ENCODE data around the gene UNC45A. TPM values are rescaled to one million over a fixed set of nuclear protein-coding genes. Genes with fewer than 3 reads are reported as not detected.

The UNC45A gene
- total and polyA plus RNA-seq, 2 of the 13 experiments (the other 11 are each of a cell fraction or from before 2014, with no cell fraction given): 33.8 to 39.7 TPM

DNA sequence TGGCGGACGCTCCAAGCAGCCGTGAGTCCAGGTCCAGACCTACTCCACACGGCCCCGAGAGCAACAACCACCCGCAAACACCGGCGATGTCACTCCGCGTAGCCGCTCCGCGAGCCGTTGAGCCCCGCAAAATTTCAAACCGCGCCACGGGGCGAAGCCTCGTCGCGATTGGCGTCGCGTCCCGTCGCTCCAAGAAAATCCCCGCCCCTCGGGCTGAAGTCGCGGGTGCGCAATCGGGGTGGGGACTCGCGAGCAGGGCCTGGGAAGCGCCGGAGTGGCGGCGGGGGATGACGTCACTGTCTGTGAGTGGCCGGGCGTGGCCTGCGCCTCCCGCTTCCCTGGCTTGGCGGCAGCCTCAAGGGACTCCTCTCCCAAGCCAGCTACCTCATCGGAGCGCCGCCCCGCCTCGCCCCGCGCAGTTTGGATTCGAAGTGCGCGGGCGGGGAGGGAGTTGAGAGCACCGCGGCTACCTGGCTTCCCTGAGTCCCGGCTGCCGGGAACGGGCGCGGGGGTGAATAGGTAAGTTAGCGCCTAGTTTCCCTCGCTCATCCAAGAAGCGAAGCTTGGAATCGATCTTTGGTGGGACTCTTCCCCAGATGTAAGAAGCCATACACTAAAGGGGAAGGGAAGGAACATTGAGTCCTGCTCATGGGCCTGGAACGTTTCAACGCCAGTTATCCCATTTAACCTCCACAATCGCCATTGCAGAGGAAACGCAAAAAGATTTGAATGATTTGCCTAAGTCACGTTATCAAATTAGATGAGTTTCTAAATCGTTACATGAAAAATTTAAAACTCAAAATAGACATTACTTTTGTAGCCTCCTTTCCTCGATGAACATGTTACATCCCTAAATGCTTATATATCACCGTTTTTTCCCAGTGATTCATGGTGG, 59.6 kb downstream of the UNC45A start, which contains the start of gene PRC1 (continued):
- TF ChIP-seq ZNF280B (CRISPR knock-in tag; IDR thresholded peaks at IDR 0.05; ENCODE audit: borderline replicate concordance) (peak; percentile 72; the same call in 1 of the 2 replicates), ASH2L (IDR thresholded peaks at IDR 0.05; ENCODE audit: insufficient read length, low read depth, low read length) (peak; percentile 88), ZNF746 (CRISPR knock-in tag; IDR thresholded peaks at IDR 0.05) (no peak; the same call in 1 of the 2 replicates), U2AF1 (optimal IDR thresholded peaks at IDR 0.05; ENCODE audit: low read depth, low read length) (no peak), ZNF883 (CRISPR knock-in tag; IDR thresholded peaks at IDR 0.05; ENCODE audit: not compliant biosample characterization) (peak; percentile 47), ELF3 (CRISPR knock-in tag; IDR thresholded peaks at IDR 0.05) (no peak), ZBTB3 (CRISPR knock-in tag; IDR thresholded peaks at IDR 0.05; ENCODE audit: borderline replicate concordance, low read depth) (0 out of 2 replicates have a peak, but pooled peaks have one; percentile 39), CEBPB (IDR thresholded peaks at IDR 0.05; ENCODE audit: borderline replicate concordance, low read depth, low read length) (peak; percentile 77; the same call in 1 of the 2 replicates), ZNF761 (CRISPR knock-in tag; conservative IDR thresholded peaks at IDR 0.05) (peak; percentile 75; the same call in 1 of the 2 replicates), XRCC5 (optimal IDR thresholded peaks at IDR 0.05; ENCODE audit: low read length) (peak; percentile 79), ZNF724P (CRISPR knock-in tag; IDR thresholded peaks at IDR 0.05; ENCODE audit: borderline replicate concordance) (peak; percentile 58; the same call in 1 of the 2 replicates), RBFOX2 (IDR thresholded peaks at IDR 0.05; ENCODE audit: low read depth, low read length) (peak; percentile 87), ATF2 (CRISPR knock-in tag; IDR thresholded peaks at IDR 0.05) (peak; percentile 98), KDM5A (IDR thresholded peaks at IDR 0.05; ENCODE audit: borderline replicate concordance, low read length) (peak; percentile 65; the same call in 1 of the 2 replicates), HDAC1 (CRISPR knock-in tag; IDR thresholded peaks at IDR 0.05) (peak; percentile 94), MEF2D (CRISPR knock-in tag; IDR thresholded peaks at IDR 0.05) (peak; percentile 50; the same call in 1 of the 2 replicates), SRY (CRISPR knock-in tag; IDR thresholded peaks at IDR 0.05) (peak; percentile 40; the same call in 1 of the 2 replicates), AGO2 (optimal IDR thresholded peaks at IDR 0.05; ENCODE audit: low read depth, low read length) (peak; percentile 26)
- TF ChIP-seq, protein P1, sequence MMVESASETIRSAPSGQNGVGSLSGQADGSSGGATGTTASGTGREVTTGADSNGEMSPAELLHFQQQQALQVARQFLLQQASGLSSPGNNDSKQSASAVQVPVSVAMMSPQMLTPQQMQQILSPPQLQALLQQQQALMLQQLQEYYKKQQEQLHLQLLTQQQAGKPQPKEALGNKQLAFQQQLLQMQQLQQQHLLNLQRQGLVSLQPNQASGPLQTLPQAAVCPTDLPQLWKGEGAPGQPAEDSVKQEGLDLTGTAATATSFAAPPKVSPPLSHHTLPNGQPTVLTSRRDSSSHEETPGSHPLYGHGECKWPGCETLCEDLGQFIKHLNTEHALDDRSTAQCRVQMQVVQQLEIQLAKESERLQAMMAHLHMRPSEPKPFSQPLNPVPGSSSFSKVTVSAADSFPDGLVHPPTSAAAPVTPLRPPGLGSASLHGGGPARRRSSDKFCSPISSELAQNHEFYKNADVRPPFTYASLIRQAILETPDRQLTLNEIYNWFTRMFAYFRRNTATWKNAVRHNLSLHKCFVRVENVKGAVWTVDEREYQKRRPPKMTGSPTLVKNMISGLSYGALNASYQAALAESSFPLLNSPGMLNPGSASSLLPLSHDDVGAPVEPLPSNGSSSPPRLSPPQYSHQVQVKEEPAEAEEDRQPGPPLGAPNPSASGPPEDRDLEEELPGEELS (CRISPR knock-in tag; IDR thresholded peaks at IDR 0.05): 0 out of 2 replicates have a peak, but pooled peaks have one; percentile 18
- TF ChIP-seq, protein P2, sequence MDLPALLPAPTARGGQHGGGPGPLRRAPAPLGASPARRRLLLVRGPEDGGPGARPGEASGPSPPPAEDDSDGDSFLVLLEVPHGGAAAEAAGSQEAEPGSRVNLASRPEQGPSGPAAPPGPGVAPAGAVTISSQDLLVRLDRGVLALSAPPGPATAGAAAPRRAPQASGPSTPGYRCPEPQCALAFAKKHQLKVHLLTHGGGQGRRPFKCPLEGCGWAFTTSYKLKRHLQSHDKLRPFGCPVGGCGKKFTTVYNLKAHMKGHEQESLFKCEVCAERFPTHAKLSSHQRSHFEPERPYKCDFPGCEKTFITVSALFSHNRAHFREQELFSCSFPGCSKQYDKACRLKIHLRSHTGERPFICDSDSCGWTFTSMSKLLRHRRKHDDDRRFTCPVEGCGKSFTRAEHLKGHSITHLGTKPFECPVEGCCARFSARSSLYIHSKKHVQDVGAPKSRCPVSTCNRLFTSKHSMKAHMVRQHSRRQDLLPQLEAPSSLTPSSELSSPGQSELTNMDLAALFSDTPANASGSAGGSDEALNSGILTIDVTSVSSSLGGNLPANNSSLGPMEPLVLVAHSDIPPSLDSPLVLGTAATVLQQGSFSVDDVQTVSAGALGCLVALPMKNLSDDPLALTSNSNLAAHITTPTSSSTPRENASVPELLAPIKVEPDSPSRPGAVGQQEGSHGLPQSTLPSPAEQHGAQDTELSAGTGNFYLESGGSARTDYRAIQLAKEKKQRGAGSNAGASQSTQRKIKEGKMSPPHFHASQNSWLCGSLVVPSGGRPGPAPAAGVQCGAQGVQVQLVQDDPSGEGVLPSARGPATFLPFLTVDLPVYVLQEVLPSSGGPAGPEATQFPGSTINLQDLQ (CRISPR knock-in tag; IDR thresholded peaks at IDR 0.05): no peak; the same call in 1 of the 2 replicates

Measured in HepG2 (cell line).